ENCODE results near the gene AVPR1B.

The AVPR1B gene

GRCh38 chr1:206117151-206117948 lies at the start of gene AVPR1B:
Gene AVPR1B, minus strand, starts transcription at chr1:206117388. Its CDS starts 498 bp downstream, at chr1:206116890.
- DNase-seq (ENCODE audit: low read depth in 2 of 2): peak; percentile 4 to 14

GRCh38 chr1:206145771-206146290 lies 28.6 kb upstream of the AVPR1B start:
- no peak for DNase-seq (ENCODE audit: low read depth in 2 of 2)

GRCh38 chr1:206144605-206145004 lies 27.4 kb upstream of the AVPR1B start:
- DNase-seq (ENCODE audit: low read depth in 2 of 2): no peak

- DNase-seq (ENCODE audit: low read depth in 2 of 2): no peak
Observed at GRCh38 chr1:206143537-206144172, 26.5 kb upstream of the AVPR1B start.

GRCh38 chr1:206142770-206143169 lies 25.6 kb upstream of the AVPR1B start:
- no peak for DNase-seq (ENCODE audit: low read depth in 2 of 2)

- DNase-seq (ENCODE audit: low read depth in 2 of 2): no peak
Observed at GRCh38 chr1:206142011-206142410, 24.8 kb upstream of the AVPR1B start.

- DNase-seq (ENCODE audit: low read depth in 2 of 2): no peak
Observed at GRCh38 chr1:206136241-206136640, 19.1 kb upstream of the AVPR1B start.

GRCh38 chr1:206135248-206135647 lies 18.1 kb upstream of the AVPR1B start:
- DNase-seq (ENCODE audit: low read depth in 2 of 2): no peak

- no peak for DNase-seq (ENCODE audit: low read depth in 2 of 2)
Observed at GRCh38 chr1:206133751-206134415, 16.7 kb upstream of the AVPR1B start.

GRCh38 chr1:206131037-206131436 lies 13.8 kb upstream of the AVPR1B start:
- no peak for DNase-seq (ENCODE audit: low read depth in 2 of 2)

- no peak for DNase-seq (ENCODE audit: low read depth in 2 of 2)
Observed at GRCh38 chr1:206128196-206128595, 11.0 kb upstream of the AVPR1B start.

GRCh38 chr1:206127336-206127735 lies 10.1 kb upstream of the AVPR1B start:
- DNase-seq (ENCODE audit: low read depth in 2 of 2): no peak

GRCh38 chr1:206125346-206125745 lies 8.2 kb upstream of the AVPR1B start:
- no peak for DNase-seq (ENCODE audit: low read depth in 2 of 2)

GRCh38 chr1:206122686-206123085 lies 5.5 kb upstream of the AVPR1B start:
- no peak for DNase-seq (ENCODE audit: low read depth in 2 of 2)

GRCh38 chr1:206121269-206121668 lies 4.1 kb upstream of the AVPR1B start:
- DNase-seq (ENCODE audit: low read depth in 2 of 2): no peak

- no peak for DNase-seq (ENCODE audit: low read depth in 2 of 2)
Observed at GRCh38 chr1:206120406-206120805, 3.2 kb upstream of the AVPR1B start.

- no peak for DNase-seq (ENCODE audit: low read depth in 2 of 2)
Observed at GRCh38 chr1:206116873-206117150, 376 bp downstream of the AVPR1B start.

- DNase-seq (ENCODE audit: low read depth in 2 of 2): no peak
Observed at GRCh38 chr1:206116191-206116872, 856 bp downstream of the AVPR1B start.

GRCh38 chr1:206115791-206116190 lies 1.4 kb downstream of the AVPR1B start:
- DNase-seq (ENCODE audit: low read depth in 2 of 2): no peak

- no peak for DNase-seq (ENCODE audit: low read depth in 2 of 2)
Observed at GRCh38 chr1:206114692-206115640, 2.2 kb downstream of the AVPR1B start.
